WTC11 (cell line): ENCODE results near the gene SHROOM1. TPM values are rescaled to one million over a fixed set of nuclear protein-coding genes. Genes with fewer than 3 reads are reported as not detected.
A peak's percentile ranks its signal among the peaks of the same experiment; 100 is the strongest.

Source experiments
- ARID4B ChIP-seq: sonication (generic); formaldehyde crosslinking; IDR thresholded peaks from 2 replicates; pipeline ENCODE4 v1.8.0; 2023; ENCODE audit warnings: missing genetic modification reagents, mild to moderate bottlenecking, borderline replicate concordance
- ATF1 ChIP-seq: sonication (generic); formaldehyde crosslinking; IDR thresholded peaks from 2 replicates; pipeline ENCODE4 v1.8.1; 2023; ENCODE audit warnings: mild to moderate bottlenecking, moderate library complexity, missing genetic modification reagents
- ATF2 ChIP-seq: sonication (generic); formaldehyde crosslinking; IDR thresholded peaks from 2 replicates; pipeline ENCODE4 v1.8.1; 2022; ENCODE audit warnings: low read depth, missing genetic modification reagents, borderline replicate concordance
- ATF3 ChIP-seq: sonication (generic); formaldehyde crosslinking; conservative IDR thresholded peaks from 2 replicates; pipeline ENCODE4 v1.8.1; 2022; ENCODE audit warnings: mild to moderate bottlenecking, missing genetic modification reagents
- ATF6 ChIP-seq: sonication (generic); formaldehyde crosslinking; IDR thresholded peaks from 2 replicates; pipeline ENCODE4 v1.8.1; 2023; ENCODE audit warnings: mild to moderate bottlenecking, missing genetic modification reagents
- CREB1 ChIP-seq: sonication (generic); formaldehyde crosslinking; IDR thresholded peaks from 2 replicates; pipeline ENCODE4 v1.8.0; 2023; ENCODE audit warnings: mild to moderate bottlenecking, missing genetic modification reagents
- FOXK1 ChIP-seq: sonication (generic); formaldehyde crosslinking; IDR thresholded peaks from 2 replicates; pipeline ENCODE4 v1.8.0; 2022; ENCODE audit warnings: mild to moderate bottlenecking, moderate library complexity, missing genetic modification reagents
- GABPB1 ChIP-seq: sonication (generic); formaldehyde crosslinking; IDR thresholded peaks from 2 replicates; pipeline ENCODE4 v1.8.1; 2023; ENCODE audit warnings: mild to moderate bottlenecking, missing genetic modification reagents
- MAX ChIP-seq: sonication (generic); formaldehyde crosslinking; IDR thresholded peaks from 2 replicates; pipeline ENCODE4 v1.8.0; 2022; ENCODE audit warnings: mild to moderate bottlenecking, missing genetic modification reagents
- NFYB ChIP-seq: sonication (generic); formaldehyde crosslinking; conservative IDR thresholded peaks from 2 replicates; pipeline ENCODE4 v1.8.0; 2022; ENCODE audit warnings: low read depth, missing genetic modification reagents
- PRRX2 ChIP-seq: fragments of 250-450 bp; sonication (Bioruptor Pico); IDR thresholded peaks from 2 replicates; pipeline ENCODE4 v1.8.0; 2021; ENCODE audit warnings: mild to moderate bottlenecking
- SP1 ChIP-seq: sonication (generic); formaldehyde crosslinking; conservative IDR thresholded peaks from 2 replicates; pipeline ENCODE4 v1.8.1; 2022; ENCODE audit warnings: missing genetic modification reagents
- TEAD1 ChIP-seq: sonication (generic); formaldehyde crosslinking; IDR thresholded peaks from 2 replicates; pipeline ENCODE4 v1.8.0; 2022; ENCODE audit warnings: mild to moderate bottlenecking, missing genetic modification reagents
- TP53 ChIP-seq: sonication (generic); formaldehyde crosslinking; IDR thresholded peaks from 2 replicates; pipeline ENCODE4 v1.8.1; 2023; ENCODE audit warnings: mild to moderate bottlenecking, missing genetic modification reagents
- USF1 ChIP-seq: sonication (generic); formaldehyde crosslinking; IDR thresholded peaks from 2 replicates; pipeline ENCODE4 v1.8.0; 2022; ENCODE audit warnings: mild to moderate bottlenecking, missing genetic modification reagents
- ZNF416 ChIP-seq: fragments of 250-450 bp; sonication (Bioruptor Pico); IDR thresholded peaks from 2 replicates; pipeline ENCODE4 v1.9.0; 2021; ENCODE audit warnings: mild to moderate bottlenecking, inconsistent platforms
- ZNF425 ChIP-seq: fragments of 250-450 bp; sonication (Bioruptor Pico); conservative IDR thresholded peaks from 2 replicates; pipeline ENCODE4 v1.9.0; 2021; ENCODE audit warnings: mild to moderate bottlenecking
- ZNF532 ChIP-seq: fragments of 250-450 bp; sonication (Bioruptor Pico); IDR thresholded peaks from 2 replicates; pipeline ENCODE4 v1.9.0; 2021; ENCODE audit warnings: mild to moderate bottlenecking, borderline replicate concordance
- ZSCAN18 ChIP-seq: fragments of 250-450 bp; sonication (Bioruptor Pico); IDR thresholded peaks from 2 replicates; pipeline ENCODE4 v2.1.2; 2022; ENCODE audit warnings: mild to moderate bottlenecking, moderate library complexity
- total RNA-seq: library from RNA; stranded (reverse); gene quantifications from 3 replicates; pipeline ENCODE4 v1.2.3, GENCODE V29; 2021

Gene SHROOM1
- total RNA-seq, 1 experiment from 2014 or later = 8.1 TPM

- TF ChIP-seq ATF2 (CRISPR knock-in tag) (no peak), SP1 (CRISPR knock-in tag) (peak; percentile 65), ZSCAN18 (no peak), MAX (CRISPR knock-in tag) (peak; percentile 44), ARID4B (CRISPR knock-in tag) (no peak), NFYB (no peak), ZNF416 (no peak), PRRX2 (no peak), GABPB1 (no peak), ZNF425 (CRISPR knock-in tag) (no peak), TEAD1 (CRISPR knock-in tag) (no peak), ATF6 (CRISPR knock-in tag) (no peak), USF1 (no peak), ZNF532 (no peak), ATF3 (CRISPR knock-in tag) (no peak), ATF1 (CRISPR knock-in tag) (no peak), CREB1 (CRISPR knock-in tag) (no peak), FOXK1 (CRISPR knock-in tag) (no peak), TP53 (CRISPR knock-in tag) (no peak)
Measured at GRCh38 chr5:132777209-132778069, 53.0 kb downstream of the SHROOM1 start, which contains the start of gene SEPTIN8 (continued).
